Brain microvascular endothelial cell (primary cell): Measurements from ENCODE around the gene FGF12.

Source experiments
- DNase-seq: peaks from one replicate; pipeline ENCODE4 v3.0.0-alpha.2; 2020
- H3K27ac ChIP-seq: fragments of 250-450 bp; sonication (Bioruptor Pico); 2 replicates; pipeline ENCODE4 v1.5.1; 2020; ENCODE audit warnings: mild to moderate bottlenecking, moderate library complexity
- H3K27me3 ChIP-seq: fragments of 250-450 bp; sonication (Bioruptor Pico); replicated peaks from 2 replicates; pipeline ENCODE4 v1.5.1; 2020; ENCODE audit warnings: mild to moderate bottlenecking
- H3K36me3 ChIP-seq: fragments of 250-450 bp; sonication (Bioruptor Pico); replicated peaks from 2 replicates; pipeline ENCODE4 v1.5.1; 2020; ENCODE audit warnings: mild to moderate bottlenecking
- H3K4me3 ChIP-seq: 2 replicates; pipeline ENCODE4 v1.5.1; 2011; ENCODE audit warnings: low read depth, mild to moderate bottlenecking, control low read depth, low read length, moderate library complexity
- in situ Hi-C: cut with HindIII; loops from 2 replicates; pipeline ENCODE4 v1.10.0; 2017; ENCODE audit warnings: low sequenced_read_pairs, low pct_ligation_motif_present
- TF ChIP-seq, protein P1 (sequence below): IDR thresholded peaks from 2 replicates; pipeline ENCODE4 v1.5.1; 2011; ENCODE audit warnings: low read depth, mild to moderate bottlenecking, moderate library complexity, low read length, control low read depth, inconsistent platforms; ENCODE audit errors: missing control alignments

Gene FGF12

DNA sequence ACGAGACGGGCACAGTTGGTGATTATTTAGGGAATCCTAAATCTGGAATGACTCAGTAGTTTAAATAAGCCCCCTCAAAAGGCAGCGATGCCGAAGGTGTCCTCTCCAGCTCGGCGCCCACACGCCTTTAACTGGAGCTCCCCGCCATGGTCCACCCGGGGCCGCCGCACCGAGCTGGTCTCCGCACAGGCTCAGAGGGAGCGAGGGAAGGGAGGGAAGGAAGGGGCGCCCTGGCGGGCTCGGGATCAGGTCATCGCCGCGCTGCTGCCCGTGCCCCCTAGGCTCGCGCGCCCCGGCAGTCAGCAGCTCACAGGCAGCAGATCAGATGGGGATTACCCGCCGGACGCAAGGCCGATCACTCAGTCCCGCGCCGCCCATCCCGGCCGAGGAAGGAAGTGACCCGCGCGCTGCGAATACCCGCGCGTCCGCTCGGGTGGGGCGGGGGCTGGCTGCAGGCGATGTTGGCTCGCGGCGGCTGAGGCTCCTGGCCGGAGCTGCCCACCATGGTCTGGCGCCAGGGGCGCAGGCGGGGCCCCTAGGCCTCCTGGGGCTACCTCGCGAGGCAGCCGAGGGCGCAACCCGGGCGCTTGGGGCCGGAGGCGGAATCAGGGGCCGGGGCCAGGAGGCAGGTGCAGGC is 318.0 kb downstream of the FGF12 start:
- H3K27me3 ChIP-seq: peaks cover 37% of the 10 kb centered on the region
- H3K4me3 ChIP-seq: peak overlapping the region; percentile 64
- TF ChIP-seq, protein P1, sequence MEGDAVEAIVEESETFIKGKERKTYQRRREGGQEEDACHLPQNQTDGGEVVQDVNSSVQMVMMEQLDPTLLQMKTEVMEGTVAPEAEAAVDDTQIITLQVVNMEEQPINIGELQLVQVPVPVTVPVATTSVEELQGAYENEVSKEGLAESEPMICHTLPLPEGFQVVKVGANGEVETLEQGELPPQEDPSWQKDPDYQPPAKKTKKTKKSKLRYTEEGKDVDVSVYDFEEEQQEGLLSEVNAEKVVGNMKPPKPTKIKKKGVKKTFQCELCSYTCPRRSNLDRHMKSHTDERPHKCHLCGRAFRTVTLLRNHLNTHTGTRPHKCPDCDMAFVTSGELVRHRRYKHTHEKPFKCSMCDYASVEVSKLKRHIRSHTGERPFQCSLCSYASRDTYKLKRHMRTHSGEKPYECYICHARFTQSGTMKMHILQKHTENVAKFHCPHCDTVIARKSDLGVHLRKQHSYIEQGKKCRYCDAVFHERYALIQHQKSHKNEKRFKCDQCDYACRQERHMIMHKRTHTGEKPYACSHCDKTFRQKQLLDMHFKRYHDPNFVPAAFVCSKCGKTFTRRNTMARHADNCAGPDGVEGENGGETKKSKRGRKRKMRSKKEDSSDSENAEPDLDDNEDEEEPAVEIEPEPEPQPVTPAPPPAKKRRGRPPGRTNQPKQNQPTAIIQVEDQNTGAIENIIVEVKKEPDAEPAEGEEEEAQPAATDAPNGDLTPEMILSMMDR: no peak
- DNase-seq: no peak
- in situ Hi-C loops: loop anchor here (25.0 kb wide), 1 partner anchor 997 kb away; no protein-coding TSS in a partner anchor
- H3K36me3 ChIP-seq: no peaks in the 10 kb centered on the region
- H3K27ac ChIP-seq: no peak overlapping the region

DNA sequence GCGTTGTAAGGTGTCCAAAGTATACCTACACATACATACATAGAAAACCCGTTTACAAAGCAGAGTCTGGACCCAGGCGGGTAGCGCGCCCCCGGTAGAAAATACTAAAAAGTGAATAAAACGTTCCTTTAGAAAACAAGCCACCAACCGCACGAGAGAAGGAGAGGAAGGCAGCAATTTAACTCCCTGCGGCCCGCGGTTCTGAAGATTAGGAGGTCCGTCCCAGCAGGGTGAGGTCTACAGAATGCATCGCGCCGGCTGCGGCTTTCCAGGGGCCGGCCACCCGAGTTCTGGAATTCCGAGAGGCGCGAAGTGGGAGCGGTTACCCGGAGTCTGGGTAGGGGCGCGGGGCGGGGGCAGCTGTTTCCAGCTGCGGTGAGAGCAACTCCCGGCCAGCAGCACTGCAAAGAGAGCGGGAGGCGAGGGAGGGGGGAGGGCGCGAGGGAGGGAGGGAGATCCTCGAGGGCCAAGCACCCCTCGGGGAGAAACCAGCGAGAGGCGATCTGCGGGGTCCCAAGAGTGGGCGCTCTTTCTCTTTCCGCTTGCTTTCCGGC is 318.6 kb downstream of the FGF12 start:
- no peak for DNase-seq
- TF ChIP-seq, protein P1: no peak
- Histone ChIP-seq H3K4me3 (peak overlapping the region; percentile 64), H3K27me3 (peaks cover 37% of the 10 kb centered on the region), H3K36me3 (no peaks in the 10 kb centered on the region), H3K27ac (no peak overlapping the region)
- in situ Hi-C loops: loop anchor here (25.0 kb wide), 1 partner anchor 996 kb away; no protein-coding TSS in a partner anchor

DNA sequence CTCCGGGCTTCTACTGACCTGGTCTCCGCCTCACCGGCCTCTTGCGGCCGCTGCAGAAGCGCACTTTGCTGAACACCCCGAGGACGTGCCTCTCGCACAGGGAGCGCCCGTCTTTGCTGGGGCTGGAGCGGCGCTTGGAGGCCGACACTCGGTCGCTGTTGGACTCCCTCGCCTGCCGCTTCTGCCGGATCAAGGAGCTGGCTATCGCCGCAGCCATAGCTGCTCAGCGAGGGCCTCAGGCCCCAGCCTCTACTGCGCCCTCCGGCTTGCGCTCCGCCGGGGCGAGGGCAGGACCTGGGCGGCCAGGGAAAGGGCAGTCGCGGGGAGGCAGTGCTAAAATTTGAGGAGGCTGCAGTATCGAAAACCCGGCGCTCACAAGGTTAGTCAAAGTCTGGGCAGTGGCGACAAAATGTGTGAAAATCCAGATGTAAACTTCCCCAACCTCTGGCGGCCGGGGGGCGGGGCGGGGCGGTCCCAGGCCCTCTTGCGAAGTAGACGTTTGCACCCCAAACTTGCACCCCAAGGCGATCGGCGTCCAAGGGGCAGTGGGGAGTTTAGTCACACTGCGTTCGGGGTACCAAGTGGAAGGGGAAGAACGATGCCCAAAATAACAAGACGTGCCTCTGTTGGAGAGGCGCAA is 319.2 kb downstream of the FGF12 start:
- peaks cover 37% of the 10 kb centered on the region for H3K27me3 ChIP-seq
- H3K4me3 ChIP-seq: peak overlapping the region; percentile 64
- no peaks in the 10 kb centered on the region for H3K36me3 ChIP-seq
- TF ChIP-seq, protein P1: peak; percentile 8
- DNase-seq: no peak
- H3K27ac ChIP-seq: no peak overlapping the region
- in situ Hi-C loops: loop anchor here (25.0 kb wide), 1 partner anchor 996 kb away; no protein-coding TSS in a partner anchor

DNA sequence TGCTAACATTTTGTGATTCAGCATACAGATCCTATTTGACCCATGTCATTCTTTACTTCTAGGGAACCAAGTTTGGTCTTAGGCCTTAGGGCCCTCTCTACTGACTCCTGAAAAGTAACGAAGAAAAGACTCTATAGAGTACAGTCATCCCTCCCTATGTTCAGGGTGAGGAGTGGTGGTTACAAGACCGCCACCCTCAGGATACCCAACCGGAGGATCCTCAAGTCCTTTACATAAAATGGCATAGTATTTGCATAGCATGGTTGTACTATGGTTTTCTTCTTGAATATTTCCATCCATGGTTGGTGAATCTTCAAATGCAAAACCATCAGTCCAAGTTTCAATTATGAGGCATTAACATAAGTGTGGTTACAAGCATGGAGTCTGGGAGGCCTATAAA is 327.6 kb downstream of the FGF12 start:
- TF ChIP-seq, protein P1: no peak
- Histone ChIP-seq H3K4me3 (no peak overlapping the region), H3K27me3 (no peaks in the 10 kb centered on the region), H3K36me3 (no peaks in the 10 kb centered on the region), H3K27ac (no peak overlapping the region)
- in situ Hi-C loops: loop anchor here (25.0 kb wide), 1 partner anchor 987 kb away; no protein-coding TSS in a partner anchor
- DNase-seq: no peak

DNA sequence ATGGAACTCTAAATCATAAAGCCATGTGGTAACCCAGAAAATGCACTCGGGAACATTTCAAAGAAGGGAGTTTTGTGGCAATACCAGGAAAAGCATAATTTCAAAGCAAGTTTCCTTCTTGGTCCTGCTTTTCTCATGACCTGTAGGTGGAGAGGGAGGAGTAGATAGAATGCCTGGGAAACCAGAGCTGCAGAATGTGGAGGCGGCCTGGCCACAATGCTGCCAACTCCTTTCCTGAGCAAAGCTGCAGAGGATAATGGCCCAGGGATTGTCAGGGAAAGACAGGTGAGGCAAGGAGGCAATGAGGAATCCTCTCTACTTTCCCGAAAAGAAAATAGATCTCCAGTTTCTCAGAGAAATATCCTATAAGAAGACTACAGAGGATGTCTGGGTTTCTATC is 330.3 kb downstream of the FGF12 start:
- no peak for DNase-seq
- no peak overlapping the region for H3K27ac ChIP-seq
- in situ Hi-C loops: no loop called here
- TF ChIP-seq, protein P1: no peak
- no peak overlapping the region for H3K4me3 ChIP-seq
- H3K27me3 ChIP-seq: no peaks in the 10 kb centered on the region
- H3K36me3 ChIP-seq: no peaks in the 10 kb centered on the region
